Activated CD8-positive, alpha-beta T cell treated with anti-CD3 and anti-CD28 coated beads for 36 hours (primary cell): ENCODE data around the gene NEURL1B. TPM values are rescaled to one million over a fixed set of nuclear protein-coding genes. Genes with fewer than 3 reads are reported as not detected.

Experiments
- ATAC-seq: fragments of 200-7000 bp; cut with Tn5 transposase; one replicate; pipeline ENCODE4 v1.10.0; 2021; ENCODE audit warnings: mild to moderate bottlenecking, moderate library complexity
- CTCF ChIA-PET: fragments of 350-600 bp; sonication (Branson Sonifier 250); formaldehyde crosslinking; loops from one replicate; lab custom pipeline; 2021; ENCODE audit warnings: antibody characterized with exemption; lab: Charles Lee
- POLR2A ChIA-PET: fragments of 350-600 bp; sonication (Branson Sonifier 250); formaldehyde crosslinking; loops from one replicate; lab custom pipeline; 2021; ENCODE audit warnings: antibody characterized with exemption; lab: Charles Lee
- DNase-seq: peaks from one replicate; pipeline ENCODE4 v3.0.0-alpha.2; 2020
- H3K27ac Mint-ChIP-seq: one replicate; pipeline ENCODE4 v1.8.0; 2021; ENCODE audit warnings: mild to moderate bottlenecking, mixed read lengths
- H3K27me3 Mint-ChIP-seq: one replicate; pipeline ENCODE4 v1.8.0; 2021; ENCODE audit warnings: mixed read lengths
- H3K36me3 Mint-ChIP-seq: one replicate; pipeline ENCODE4 v1.8.0; 2021; ENCODE audit warnings: low read depth, mixed read lengths
- H3K4me1 Mint-ChIP-seq: one replicate; pipeline ENCODE4 v1.8.0; 2021; ENCODE audit warnings: low read depth, mixed read lengths
- H3K4me3 Mint-ChIP-seq: one replicate; pipeline ENCODE4 v1.8.0; 2021; ENCODE audit warnings: mild to moderate bottlenecking, moderate library complexity, mixed read lengths
- H3K9me3 Mint-ChIP-seq: one replicate; pipeline ENCODE4 v1.8.0; 2021; ENCODE audit warnings: mixed read lengths
- CTCF ChIP-seq: fragments of 200-600 bp; IDR thresholded peaks from one replicate; pipeline ENCODE4 v1.8.0; 2022; ENCODE audit warnings: antibody characterized with exemption, mild to moderate bottlenecking
- intact Hi-C: fragments of 100-400 bp; cut with micrococcal nuclease; formaldehyde crosslinking; loops from one replicate; pipeline ENCODE4 v1.10.0; 2022
- total RNA-seq, 2 experiments: library from RNA; stranded (reverse); gene quantifications; one replicate each; pipeline ENCODE4 v1.2.3, GENCODE V29; 2021

The NEURL1B gene
- total RNA-seq, 2 experiments from 2014 or later, result 0.18 to 0.22 TPM

DNA sequence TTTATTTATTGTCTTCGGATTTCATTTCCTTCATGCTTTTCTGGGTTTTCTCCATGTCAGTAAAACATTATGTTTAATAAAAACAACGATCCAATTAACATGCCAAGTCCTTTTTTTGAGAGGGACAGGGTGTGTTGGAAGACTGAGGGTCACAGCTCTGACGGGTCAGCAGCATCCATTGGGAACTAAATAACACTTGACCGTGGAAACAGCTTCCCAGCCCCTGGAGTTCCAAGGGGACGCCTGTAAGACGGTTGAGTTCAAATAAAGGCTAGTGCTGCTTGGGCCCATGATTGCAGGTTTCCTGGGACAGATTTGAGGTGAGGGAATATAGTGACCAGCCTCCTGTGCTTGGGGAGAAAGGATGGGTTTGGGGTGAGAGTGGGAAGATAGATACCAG is 30.4 kb upstream of the NEURL1B start:
- Mint-ChIP-seq H3K27me3 (peaks cover 14% of the 10 kb centered on the region), H3K36me3 (no peaks in the 10 kb centered on the region), H3K27ac (no peak overlapping the region), H3K4me1 (no peaks in the 10 kb centered on the region), H3K9me3 (peaks cover 9% of the 10 kb centered on the region), H3K4me3 (no peak overlapping the region)
- TF ChIP-seq CTCF, result no peak
- ChIA-PET POLR2A (no interaction called here), CTCF (no interaction called here)
- ATAC-seq, result no peak
- DNase-seq, result no peak
- intact Hi-C loops, result no loop called here

- Mint-ChIP-seq H3K27me3 (peaks cover 11% of the 10 kb centered on the region), H3K4me3 (no peak overlapping the region), H3K27ac (no peak overlapping the region), H3K4me1 (no peaks in the 10 kb centered on the region), H3K36me3 (no peaks in the 10 kb centered on the region), H3K9me3 (peaks cover 7% of the 10 kb centered on the region)
- ATAC-seq (no peak), DNase-seq (no peak)
- TF ChIP-seq CTCF, result no peak
- CTCF ChIA-PET, result no interaction called here
- POLR2A ChIA-PET, result interaction anchor here (0.9 kb wide), 1 partner anchor 9 kb away, joined by 3 read pairs; no protein-coding TSS in a partner anchor
- intact Hi-C loops, result no loop called here
These were observed 29.1 kb upstream of the NEURL1B start for GRCh38 chr5:172611913-172612312.

DNA sequence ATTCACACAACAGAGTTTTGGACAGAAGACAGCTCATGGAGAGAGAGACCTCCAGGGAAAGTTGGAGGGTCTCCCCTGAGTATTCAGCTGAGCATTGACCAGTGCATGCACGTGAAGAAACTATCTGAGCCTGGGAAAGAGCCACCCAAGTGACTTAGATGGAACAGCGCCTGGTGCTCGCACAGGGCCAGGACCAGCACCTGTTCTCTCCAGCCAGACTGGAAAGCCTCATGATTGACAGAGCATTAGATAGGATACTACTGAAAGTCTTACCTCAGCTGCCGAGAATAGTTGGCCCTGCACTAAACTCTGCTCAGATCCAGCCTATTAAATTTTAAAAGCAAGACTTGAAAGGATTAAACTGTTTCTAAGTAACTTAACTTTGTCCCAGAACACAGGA is 28.3 kb upstream of the NEURL1B start:
- ATAC-seq (no peak), DNase-seq (no peak)
- CTCF ChIA-PET, result interaction anchor here (1.2 kb wide), 1 partner anchor 12 kb away, joined by 3 read pairs; no protein-coding TSS in a partner anchor
- intact Hi-C loops, result no loop called here
- Mint-ChIP-seq H3K4me1 (no peaks in the 10 kb centered on the region), H3K4me3 (no peak overlapping the region), H3K27me3 (peaks cover 7% of the 10 kb centered on the region), H3K27ac (no peak overlapping the region), H3K36me3 (no peaks in the 10 kb centered on the region), H3K9me3 (peaks cover 7% of the 10 kb centered on the region)
- POLR2A ChIA-PET, result no interaction called here
- TF ChIP-seq CTCF, result no peak

DNA sequence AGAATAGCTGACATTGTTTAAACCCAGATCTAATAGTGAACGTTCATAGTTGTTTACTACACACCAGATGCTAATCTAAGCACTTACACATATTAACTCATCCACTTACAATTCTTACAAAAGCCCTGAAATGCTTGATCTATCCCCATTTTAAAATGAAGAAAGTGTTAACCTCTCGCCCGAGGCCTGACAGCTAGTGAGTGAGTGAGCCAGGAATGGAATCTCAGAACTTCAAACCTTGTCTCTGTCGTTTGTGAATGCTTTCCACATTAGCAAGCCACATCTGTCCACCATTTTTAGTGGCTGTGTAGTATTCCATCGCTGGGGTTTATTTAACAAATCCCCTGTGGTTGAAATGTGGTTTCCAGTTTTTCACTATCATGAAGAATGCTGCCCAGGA is 24.9 kb upstream of the NEURL1B start:
- no peaks in the 10 kb centered on the region for H3K4me1 Mint-ChIP-seq
- DNase-seq (no peak), ATAC-seq (no peak)
- H3K27me3 Mint-ChIP-seq, result no peaks in the 10 kb centered on the region
- no peaks in the 10 kb centered on the region for H3K36me3 Mint-ChIP-seq
- peaks cover 7% of the 10 kb centered on the region for H3K9me3 Mint-ChIP-seq
- H3K27ac Mint-ChIP-seq, result no peak overlapping the region
- POLR2A ChIA-PET, result interaction anchor here (0.6 kb wide), 1 partner anchor 24 kb away, joined by 3 read pairs; no protein-coding TSS in a partner anchor
- intact Hi-C loops, result no loop called here
- H3K4me3 Mint-ChIP-seq, result no peak overlapping the region
- CTCF ChIA-PET, result no interaction called here
- no peak for TF ChIP-seq CTCF

GRCh38 chr5:172616730-172617129 is 24.3 kb upstream of the NEURL1B start:
- Mint-ChIP-seq H3K4me1 (no peaks in the 10 kb centered on the region), H3K27ac (no peak overlapping the region), H3K27me3 (no peaks in the 10 kb centered on the region), H3K9me3 (peaks cover 7% of the 10 kb centered on the region), H3K4me3 (no peak overlapping the region), H3K36me3 (no peaks in the 10 kb centered on the region)
- ChIA-PET CTCF (no interaction called here), POLR2A (no interaction called here)
- no peak for TF ChIP-seq CTCF
- intact Hi-C loops, result no loop called here
- DNase-seq, result no peak
- no peak for ATAC-seq
